DMS53 treated with DMSO at 0.1 percent for 48 hours (cell line): ENCODE measurements around the gene KANSL1.

Experiments
- DNase-seq: peaks from one replicate; lab custom pipeline; 2025; ENCODE audit not compliant: unreplicated experiment; lab: John Stamatoyannopoulos, UW

Gene KANSL1

DNA sequence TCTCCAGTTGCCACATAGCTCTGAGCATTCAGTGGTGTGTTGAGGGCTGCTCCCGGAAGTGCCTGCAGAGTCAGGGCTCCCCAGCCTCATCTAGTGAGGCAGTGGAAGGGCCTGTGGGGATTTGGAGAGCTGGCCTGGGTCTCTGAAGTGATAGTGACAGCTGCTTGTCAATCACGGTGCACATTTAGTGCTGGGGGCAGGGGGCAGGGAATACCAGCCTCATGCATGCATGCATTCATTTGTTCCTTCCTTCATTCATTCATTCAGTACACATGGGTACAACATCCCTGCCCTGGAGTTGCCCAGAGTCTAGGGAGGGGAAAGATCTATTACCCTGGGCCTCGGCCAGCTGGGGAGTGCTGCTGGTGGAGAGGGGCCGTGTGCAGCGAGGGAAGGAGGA lies 205.5 kb downstream of the KANSL1 start:
- DNase-seq = no peak

GRCh38 chr17:45986056-45986455 lies 207.2 kb downstream of the KANSL1 start:
- no peak for DNase-seq

DNA sequence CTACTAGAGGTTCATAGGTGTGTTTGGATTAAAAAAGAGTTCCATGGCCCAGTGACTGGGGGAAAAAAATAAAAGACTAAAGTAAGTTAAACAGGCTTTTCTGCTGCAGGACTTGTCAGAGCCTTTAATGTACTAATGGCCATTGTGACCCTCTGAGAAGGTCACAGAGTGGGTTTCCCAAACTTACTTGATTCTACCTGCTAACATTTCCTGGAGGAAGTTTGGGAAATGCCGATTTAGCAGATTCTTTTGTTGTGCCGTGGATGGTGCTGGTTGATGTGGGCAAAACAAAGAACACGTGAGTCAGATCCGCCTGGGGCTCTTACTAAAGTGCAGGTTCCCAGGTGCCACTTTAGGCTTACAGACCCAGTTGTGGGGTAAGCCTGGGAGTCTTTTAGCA lies 207.8 kb downstream of the KANSL1 start:
- no peak for DNase-seq

DNA sequence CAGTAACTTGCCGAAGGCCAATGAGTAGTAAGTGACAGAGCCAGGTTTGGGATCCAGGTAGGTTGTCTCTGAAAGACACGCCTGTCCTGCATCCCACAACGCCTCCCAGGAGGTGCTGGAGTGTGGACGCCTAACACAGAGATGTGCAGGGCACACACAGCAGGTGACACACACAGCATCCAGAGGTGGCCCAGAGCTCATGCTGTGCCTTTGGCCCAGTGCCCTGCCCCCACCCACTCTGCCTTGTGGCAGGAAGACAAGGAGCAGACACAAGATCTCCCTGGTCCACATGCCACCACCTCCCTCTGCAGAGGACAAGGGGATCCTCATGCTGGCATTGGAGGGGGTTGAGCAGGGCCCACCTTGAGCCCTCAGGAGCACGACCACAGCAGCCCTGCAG lies 208.9 kb downstream of the KANSL1 start:
- no peak for DNase-seq

GRCh38 chr17:45983614-45984310 lies 209.5 kb downstream of the KANSL1 start:
- DNase-seq = no peak

GRCh38 chr17:45982791-45983613 lies 210.2 kb downstream of the KANSL1 start:
- no peak for DNase-seq

DNA sequence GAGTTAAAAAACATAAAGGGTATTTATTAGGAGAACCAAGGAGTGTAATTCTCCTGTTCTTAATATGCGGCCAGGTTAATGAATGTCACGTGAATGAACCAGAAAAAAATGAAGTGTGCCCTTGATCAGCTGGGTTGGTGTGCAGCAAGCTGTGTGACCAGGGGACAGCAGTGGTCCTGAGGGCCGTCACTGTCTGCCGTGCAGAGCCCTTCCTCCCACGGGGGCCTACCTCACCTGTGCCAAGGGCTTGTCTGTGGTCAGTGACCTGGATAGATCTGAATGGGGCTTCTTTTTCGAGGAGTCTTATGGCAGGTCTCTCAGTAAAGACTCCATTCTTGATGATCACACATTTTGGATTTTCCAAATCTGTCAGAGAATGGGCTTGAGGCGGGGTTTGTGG lies 211.9 kb downstream of the KANSL1 start:
- DNase-seq = no peak

DNA sequence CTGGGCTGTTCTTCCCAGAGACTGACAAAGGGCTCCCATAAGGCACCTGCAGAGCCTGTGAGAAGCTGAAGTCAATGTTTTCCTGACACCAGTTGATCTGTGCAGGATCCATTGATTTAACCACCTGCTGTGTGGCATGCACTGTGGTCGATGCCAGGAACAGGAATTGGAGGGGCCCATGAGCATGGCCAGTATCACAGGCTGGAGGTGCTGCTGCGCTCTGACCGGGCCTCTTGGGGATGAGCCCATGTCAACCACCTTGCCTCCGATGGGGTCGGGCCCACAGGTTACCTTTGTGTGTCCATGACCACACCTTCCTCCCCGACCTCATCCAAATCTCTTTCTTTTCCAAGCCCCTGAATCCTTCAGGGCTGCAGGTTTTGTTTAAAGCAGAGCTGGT lies 212.4 kb downstream of the KANSL1 start:
- DNase-seq = no peak
